Cortex of kidney (tissue), 1 donor: Measurements from ENCODE around the gene USP2.
"Not testable (repeated sequence)": the region's sequence is repeated elsewhere in the genome, so short reads cannot be mapped to it uniquely, and the experiment has no call there.

Source experiments
- DNase-seq: peaks from one replicate; lab custom pipeline; 2025; lab: John Stamatoyannopoulos, UW

USP2 gene

DNA sequence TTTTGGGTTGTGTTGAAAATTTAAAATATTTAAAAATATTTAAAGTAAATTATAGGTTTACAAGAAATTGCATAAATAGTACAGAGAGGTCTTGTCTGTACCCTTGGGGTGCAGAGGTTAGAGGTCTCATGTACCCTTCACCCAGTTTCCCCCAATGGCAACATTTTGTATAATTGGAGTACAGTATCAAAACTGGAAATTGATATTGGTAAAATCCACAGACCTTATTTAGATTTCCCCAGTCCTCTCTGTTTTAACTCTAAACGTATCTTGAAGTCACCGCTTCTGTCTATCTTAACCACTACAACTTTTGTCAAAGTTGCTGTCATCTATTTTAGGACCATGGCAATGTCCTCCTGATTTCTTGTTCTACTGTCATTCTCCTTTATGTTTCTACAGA is 30.6 kb upstream of the USP2 start:
- DNase-seq, result no peak

DNA sequence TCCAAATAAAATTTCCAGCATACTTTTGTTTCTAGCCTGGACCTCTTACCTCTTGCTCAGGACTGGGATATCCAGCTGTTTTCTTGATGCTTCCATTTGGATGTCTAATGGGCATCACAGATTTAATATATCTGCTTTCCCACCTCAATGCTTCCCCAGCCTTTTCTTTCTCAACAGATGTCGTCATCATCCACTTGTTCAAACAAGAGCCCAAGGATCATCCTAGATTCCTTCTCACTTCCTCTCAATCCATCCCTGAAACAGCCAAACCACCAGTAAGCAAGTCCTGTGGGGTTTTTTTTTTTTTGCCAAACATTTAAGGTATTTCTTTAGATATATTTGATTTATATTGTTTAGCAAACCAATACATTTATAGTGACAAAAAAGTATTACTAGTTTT is 29.0 kb upstream of the USP2 start:
- DNase-seq, result no peak

DNA sequence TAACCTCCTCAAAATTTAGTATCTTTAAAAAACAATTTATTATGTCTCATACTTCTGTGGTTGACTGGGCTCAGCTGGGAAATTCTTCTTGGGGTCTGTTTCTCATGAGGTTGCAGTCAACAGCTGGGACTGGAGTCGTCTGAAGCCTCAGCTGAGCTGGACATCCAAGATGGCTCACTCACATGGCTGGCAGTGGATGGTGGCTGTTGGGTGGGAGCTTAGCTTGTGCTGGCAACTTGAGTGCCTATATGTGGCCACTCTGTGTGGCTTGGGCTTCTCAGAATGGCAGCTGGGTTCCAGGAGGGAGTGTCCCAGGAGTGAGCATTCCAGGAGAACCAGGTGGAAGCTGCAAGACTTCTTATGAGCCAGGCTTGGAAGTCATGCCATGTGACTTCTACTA is 28.2 kb upstream of the USP2 start:
- DNase-seq, result no peak

DNA sequence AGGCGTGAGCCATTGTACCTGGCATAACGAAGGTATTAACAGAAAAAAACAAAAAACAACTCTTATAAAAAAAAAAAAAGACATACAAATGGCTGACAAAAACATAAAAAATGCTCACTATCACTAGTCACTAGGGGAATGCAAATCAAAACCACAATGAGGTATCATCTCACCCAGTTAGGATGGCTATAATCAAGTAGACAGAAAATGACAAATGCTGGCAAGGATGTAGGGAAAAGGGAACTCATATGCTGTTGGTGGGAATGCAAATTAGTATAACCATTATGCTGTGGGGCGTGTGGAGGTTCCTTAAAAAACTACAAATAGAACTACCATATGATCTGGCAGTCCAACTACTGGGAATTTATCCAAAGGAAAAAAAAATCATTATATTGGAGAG is 24.5 kb upstream of the USP2 start:
- DNase-seq, result no peak

DNA sequence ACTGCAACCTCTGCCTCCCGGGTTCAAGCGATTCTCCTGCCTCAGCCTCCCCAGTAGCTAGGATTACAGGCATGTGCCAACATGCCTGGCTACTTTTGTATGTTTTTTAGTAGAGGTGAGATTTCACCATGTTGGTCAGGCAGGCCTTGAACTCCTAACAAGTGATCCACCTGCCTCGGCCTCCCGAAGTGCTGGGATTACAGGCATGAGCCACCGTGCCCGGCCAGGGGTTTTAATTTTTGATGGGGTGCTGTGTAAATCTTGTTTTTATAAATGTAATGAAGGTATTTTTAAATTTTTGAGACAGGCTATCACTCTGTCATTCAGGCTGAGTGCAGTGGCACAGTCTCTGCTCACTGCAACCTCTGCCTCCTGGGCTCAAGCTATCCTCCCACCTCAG is 24.0 kb upstream of the USP2 start:
- DNase-seq, result not testable (repeated sequence)

DNA sequence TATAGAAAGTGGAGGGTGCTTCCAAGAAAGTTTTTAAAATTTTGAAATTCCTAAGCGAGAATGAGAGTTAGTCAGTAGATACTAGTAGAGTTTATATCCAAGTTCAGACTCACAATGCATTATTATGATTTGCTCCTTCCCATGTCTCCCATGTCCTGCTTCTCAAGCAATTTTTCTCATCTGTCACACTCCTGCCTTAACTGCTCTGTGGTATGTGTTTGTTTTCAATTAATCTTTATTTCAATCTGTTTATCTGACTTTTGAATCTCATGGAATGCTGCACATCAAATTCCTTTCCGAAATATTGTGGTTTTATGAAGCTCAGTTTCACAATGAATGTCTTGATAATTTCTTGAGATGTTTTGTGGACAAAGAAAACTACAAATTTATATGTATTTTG is 23.4 kb upstream of the USP2 start:
- DNase-seq, result no peak

DNA sequence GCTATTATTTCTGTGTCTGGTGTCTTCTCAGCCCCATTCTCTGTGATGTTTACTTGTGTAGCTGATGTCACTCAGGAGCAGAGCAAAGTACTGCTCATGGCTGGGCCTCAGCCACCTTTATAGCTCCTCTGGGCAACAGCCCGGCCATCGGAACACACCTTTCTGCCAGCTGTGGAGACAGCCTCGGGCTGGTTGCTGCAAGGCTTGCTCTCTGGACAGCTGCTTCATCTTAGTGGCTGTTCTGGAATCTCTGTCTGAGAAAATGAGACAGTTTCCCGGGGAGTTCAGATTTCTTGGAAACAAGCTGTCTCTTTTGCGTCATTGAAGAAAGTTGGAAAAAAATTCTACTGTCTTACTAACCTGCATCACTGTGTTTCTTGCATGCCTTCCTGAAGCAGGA is 21.5 kb upstream of the USP2 start:
- DNase-seq, result no peak

DNA sequence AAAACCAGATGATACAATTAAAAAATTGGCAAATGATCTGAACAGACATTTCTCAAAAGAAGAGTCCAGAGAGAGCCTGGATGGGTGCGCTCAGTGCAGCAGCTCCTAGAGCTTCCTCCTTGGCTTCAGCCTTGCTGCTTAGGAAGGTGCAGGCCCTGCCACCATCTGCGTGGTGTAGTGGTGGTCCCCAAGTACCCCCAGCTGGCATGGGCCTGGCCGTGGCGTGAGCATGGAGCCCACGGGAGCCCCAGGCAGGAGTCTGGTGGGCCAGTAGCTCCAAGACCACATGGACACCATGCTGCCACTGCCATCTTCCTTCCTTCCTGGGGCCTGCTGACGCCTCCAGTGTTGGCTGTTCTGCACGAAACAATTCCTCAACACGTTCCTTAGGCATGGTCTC is 21.0 kb upstream of the USP2 start:
- no peak for DNase-seq

DNA sequence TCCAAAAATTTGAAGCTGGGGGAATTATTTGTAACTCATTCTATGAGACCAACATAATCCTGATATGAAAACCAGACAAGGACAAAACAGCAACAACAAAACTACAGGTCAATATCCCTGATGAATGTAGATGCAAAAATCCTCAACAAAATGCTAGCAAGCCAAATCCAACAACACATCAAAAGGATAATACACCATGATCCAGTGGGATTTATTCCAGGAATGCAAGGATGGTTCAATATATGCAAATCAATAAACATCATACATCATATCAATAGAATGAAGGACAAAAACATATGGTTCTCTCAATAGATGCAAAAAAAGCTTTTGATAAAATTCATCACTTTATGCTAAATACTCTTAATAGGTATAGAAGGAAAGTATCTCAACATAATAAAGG is 19.4 kb upstream of the USP2 start:
- no peak for DNase-seq

DNA sequence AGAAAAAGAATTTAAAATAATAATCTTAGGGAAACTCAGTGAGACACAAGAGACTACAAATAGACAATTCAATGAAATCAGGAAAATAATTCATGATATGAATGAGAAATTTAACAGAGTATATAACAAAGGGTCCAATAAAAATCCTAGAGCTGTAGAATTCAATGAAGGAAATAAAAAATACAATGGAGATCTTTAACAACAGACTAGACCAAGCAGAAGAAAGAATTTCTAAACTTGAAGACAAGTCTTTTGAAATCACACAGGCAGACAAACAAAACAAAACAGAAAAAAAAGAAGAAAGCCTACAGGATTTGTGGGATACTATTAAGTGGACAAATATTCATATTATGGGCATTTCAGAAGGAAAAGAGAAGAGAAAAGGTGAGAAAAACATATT is 16.2 kb upstream of the USP2 start:
- no peak for DNase-seq

DNA sequence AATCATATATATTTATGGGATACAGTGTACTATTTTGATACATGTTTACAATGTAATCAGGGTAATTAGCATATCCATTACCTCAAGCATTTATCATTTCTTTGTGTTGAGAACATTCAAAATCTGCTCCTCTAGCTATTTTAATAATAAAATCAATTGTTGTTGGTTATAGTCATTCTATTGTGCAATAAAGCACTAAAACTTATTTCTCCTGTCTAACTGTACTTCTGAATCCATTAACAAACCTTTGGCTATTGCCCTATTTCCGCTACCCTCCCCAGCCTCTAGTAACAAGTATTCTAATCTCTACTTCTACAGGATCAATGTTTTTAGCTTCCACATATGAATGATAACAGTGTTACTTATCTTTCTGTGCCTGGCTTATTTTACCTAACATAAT is 15.3 kb upstream of the USP2 start:
- DNase-seq, result no peak

DNA sequence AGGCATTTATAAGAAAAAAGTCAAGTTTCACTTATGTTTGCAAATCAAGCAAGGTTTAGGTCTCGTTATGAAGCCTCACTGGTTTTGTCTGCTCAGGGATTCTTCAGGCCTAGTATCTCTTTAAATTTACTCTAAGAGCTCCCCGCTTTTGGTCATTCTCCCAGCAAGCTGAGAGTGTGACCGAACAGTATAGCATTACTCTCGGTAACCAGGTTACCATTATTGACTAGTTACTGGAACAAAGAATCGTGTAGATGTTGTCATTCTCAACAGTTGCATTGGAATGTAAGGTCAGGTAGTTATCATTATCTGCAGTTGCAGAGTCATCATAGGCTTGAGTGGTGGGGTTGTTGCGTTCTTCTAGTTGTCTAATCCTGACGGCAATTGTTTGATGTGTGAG is 9.8 kb upstream of the USP2 start:
- no peak for DNase-seq

DNA sequence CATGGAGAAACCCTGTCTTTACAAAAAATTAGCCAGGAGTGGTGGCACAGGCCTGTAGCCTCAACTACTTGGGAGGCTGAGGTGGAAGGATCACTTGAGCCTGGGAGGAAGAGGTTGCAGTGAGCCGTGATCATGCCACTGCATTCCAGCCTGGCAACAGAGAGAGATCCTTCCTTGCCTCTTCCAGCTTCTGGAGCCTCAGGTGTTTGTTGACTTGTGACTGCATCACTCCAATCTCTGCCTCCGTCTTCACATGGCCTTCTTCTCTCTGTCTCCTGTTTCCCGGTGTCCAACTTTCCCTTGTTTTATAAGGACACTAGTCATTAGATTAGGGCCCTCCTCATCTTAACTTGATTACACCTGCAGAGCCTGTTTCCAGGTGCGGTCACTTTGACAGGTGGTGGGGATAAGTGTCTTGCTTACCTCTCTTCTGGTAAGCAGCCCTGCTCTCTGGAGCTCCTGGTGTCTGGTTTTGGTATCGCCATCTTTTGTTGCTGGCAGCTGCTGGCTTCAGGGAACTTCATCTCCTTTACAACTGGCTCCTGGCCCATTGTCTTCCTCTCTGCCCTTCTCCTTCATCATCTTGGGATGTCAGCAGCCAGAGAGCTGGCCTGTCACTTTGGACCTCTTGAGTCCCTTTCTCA is 8.2 kb upstream of the USP2 start:
- DNase-seq, result no peak

DNA sequence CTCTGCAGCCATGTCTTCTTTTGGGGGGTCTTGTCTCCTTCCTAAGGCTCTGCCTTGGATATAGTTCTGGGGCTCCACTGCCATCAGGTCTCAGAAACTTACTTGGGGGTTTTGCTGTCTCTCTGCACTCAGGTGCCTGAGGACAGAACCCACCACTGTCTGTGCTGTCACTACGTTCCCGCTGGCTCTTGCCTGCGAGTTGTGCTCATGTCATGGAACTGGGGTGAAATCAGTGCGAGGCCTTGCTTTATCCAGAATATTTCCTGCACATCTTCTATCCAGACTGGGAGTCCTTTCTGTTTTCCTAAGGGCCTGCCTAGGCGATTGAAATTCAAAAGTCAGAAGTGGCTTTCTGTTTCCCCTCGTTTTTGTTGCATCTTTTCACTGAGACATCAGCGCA is 6.6 kb upstream of the USP2 start:
- no peak for DNase-seq

DNA sequence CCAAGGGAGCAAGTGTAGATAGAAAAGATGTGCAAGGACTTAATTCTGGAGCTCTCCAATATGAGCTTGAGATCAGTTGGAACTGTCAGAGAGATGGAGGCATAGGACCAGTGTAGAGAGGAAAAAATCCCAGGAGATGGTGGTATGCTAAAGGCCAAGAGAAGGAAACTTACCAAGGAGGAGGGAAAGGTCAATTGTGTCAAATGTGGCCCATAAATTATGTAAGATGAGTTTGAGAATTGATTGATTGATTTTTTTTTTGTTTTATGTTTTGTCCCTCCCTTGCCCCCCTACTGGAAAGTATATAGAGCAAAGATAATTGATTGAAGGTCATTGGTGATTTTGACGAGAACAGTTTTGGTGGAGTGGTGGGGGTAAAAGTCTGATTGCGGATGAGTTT is 2.8 kb upstream of the USP2 start:
- no peak for DNase-seq

DNA sequence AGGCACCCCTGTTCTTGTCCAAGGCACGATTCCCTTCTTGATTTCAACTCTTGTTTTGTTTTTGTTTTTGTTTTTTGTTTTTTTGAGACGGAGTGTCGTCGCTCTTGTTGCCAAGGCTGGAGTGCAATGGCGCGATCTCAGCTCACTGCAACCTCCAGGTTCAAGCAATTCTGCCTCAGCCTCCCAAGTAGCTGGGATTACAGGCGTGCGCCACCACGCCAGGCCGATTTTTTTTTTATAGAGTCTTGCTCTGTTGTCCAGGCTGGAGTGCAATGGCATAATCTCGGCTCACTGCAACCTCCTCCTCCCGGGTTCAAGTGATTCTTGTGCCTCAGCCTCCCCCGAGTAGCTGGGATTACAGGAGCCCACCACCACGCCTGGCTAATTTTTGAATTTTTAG is 1.0 kb upstream of the USP2 start:
- DNase-seq, result not testable (repeated sequence)

DNA sequence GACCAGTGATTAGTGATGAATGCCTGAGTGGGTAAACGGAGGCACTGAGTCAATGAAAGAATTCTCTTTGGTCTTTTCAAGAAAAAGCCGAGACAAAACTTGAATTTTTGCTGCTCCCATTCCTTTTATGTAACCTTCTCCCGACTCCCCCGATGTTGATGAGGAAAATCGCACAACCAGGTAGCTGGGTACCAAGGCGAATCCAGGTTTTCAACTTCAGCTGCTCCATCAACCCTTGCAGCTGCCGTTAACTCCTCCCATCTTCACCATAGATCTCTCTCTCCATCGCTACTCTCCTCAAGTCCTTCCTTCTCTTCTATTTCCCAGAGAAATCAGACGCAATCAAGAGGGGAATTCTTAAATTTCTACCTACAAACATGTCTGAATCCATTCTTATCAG is 611 bp upstream of the USP2 start:
- no peak for DNase-seq

DNA sequence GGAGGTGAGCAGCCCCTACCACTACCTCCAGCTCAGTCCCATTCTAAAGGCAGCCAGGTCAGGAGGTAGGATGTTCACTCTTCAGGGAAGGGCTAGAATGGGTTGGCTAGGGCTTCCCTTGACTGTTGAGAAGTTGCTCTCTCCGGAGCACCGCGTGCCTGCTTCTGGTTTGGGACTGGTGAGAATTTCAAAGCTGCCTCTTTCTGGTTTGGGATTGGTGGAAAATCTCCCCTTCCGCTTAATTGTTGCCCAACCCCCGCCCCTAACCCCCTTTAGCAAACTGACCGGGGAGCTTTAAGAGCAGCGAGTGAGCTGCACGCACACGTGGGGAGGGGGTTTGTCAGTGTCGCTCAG is 686 bp downstream of the USP2 start:
- DNase-seq, result no peak

DNA sequence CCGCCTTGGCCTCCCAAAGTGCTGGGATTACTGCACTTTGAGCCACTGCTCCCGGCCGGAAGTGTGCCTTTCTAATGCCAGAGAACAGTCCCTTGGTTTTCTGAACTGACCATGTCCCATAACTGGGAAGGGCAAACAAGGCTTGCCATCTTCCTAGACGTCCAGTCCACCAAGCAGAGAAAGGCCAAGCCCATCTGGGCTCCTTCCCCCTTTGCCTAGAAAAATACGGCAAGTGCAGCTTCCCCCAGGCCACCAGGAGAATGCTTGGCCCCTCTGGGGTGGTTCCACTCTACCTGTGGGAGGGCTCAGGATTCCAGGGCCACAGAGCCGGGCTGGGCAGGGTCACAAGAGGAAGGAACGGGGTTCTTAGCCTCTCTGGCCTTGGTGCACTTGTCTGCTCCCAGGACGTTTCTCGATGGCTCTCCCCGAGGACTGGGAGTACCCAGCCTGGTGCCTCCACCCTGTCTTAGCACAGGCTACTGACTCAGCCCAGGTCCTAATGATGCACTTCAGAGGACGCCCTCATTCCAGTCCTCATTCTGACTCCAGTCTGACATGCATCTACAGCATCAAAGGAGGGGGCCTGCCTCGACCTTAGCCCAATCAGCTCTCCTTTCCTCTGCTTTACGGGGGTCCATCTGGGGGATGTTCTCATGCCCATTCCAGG is 1.2 kb downstream of the USP2 start:
- DNase-seq, result no peak

DNA sequence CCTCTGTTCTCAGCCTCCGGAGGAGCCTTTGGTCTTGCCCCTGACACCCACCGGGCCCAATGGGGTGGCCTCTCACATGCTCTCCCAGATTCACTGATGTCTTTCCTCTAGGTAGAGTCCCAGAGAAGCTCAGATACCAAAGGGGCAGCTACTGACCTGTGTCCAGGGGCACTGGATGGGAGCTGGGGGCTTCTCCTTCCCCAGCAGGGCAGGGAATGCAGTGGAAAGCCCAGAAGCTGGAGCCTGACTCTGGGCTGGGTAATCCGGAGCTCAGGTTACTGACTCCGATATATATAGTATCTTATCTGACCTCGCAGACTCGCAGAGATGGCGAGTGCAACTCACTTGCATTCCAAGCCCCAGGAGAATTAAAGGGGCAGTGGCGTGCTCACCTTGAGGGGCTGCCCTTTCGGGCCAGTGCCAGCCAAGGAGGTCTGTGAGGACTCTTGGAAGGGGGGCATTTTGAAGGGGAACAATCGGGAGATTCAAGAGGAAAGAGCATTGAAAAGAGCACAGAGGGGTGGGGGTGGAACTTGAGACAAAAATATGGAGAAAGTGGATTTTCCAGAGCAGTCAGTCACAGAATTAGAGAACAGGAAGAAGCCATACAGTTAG is 2.5 kb downstream of the USP2 start:
- no peak for DNase-seq

DNA sequence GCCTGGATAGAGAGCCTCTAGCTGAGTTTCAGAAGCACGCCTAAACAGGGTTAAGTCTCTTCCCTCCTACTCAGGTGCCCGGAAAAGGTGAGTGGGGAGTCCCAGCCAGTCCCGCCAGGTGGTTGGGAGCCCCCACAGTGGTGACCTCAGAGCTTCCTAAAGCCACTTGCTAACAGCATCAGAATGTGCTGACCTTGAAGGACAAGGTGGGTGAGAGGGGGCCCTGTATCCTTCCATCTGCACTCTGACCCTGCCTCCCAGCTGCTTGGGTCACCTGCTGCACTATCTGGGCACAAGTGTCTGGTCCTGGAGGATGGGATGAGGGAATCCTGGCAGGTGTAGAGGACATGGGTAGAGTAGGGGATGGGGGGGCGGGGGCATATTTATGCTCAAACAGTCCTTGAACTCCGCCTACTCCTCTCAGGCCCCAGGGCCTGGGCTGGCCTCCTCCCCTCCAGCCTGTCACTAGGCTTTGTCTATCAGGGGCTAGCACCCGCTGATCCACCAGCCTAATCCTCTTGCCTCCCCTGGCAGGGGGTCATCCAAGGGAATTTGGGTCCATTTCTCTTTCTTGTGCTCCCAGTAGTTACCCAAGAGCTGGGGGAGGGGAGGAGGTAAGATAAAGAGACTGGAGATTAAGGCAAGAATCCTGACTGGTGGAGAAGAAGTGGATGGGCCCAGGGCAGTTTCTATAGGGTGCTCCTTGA is 3.4 kb downstream of the USP2 start:
- DNase-seq, result no peak

DNA sequence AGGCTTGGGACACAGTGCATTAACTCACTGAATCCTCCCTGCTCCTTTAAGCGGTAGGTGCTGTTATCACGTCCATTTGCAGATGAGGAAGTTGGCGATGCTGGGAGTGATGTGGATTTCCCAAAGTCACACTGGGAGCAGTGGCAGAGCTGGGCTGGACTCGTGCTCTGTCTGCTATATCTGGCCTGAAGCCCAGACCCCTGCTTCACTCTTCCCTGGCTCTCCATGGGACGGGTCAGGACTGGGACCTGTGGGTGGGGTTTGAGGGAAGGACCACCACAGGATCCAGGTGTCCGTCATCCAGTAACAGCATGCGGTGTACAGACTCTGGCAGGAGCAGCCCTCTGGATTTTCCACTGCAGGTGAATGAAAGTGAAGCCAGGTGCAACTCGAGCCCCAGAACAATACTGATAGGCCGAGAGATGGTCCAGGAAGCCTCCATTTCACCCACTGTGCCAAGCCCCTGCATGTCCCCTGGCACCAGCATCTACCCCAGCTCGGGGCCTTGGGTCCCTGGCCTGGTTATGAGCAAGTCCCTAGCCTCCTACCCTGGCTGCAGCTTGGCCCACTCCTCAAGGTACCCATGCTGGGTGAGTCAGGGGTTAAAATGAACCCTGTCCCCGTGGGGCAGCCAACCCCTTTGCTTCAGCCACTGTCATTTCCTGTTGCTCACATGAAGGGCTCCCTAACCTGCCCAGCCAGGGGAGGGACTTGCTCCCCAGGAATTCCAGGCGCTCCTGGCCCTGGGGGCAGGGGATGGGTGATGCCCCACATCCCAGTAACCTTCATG is 4.2 kb downstream of the USP2 start:
- DNase-seq, result no peak
